ENCODE data around the gene FAM72A. TPM values are rescaled to one million over a fixed set of nuclear protein-coding genes. Genes with fewer than 3 reads are reported as not detected.
"Not testable (repeated sequence)": the region's sequence is repeated elsewhere in the genome, so short reads cannot be mapped to it uniquely, and the experiment has no call there.

FAM72A gene
- total and polyA plus RNA-seq, 4 donors: 2.3 to 5.6 (median 3.6) TPM

- not testable (repeated sequence) for H3K9ac ChIP-seq (ENCODE audit: insufficient read depth in 1 of 2, low read length in 2 of 2); DNase-seq; H3K9me3 ChIP-seq (ENCODE audit: control insufficient read depth in 4 of 4, insufficient read depth in 3 of 4, low read length in 3 of 4); ATAC-seq (ENCODE audit: insufficient read depth, low FRiP score); H3K4me1 ChIP-seq (ENCODE audit: control insufficient read depth in 5 of 5, insufficient read depth in 5 of 5, low read length in 5 of 5); H3K36me3 ChIP-seq (ENCODE audit: control insufficient read depth in 4 of 4, insufficient read depth in 4 of 4, low read length in 4 of 4); H3K27me3 ChIP-seq (ENCODE audit: control insufficient read depth in 3 of 3, insufficient read depth in 3 of 3, low read length in 2 of 3); H3K4me3 ChIP-seq
- H3K27ac ChIP-seq (ENCODE audit: low read depth in 1 of 2, low read length in 1 of 2): peak overlapping the region in 1 of 2 donors; percentile 79
- WGBS, 2 donors: 5% methylated on average over 4 of the region's 25 CpGs; no CpG with 5 or more reads in 1 of the 2 donors
Observed at GRCh38 chr1:206204159-206204511, 1.5 kb upstream of the FAM72A start.

- peak; percentile 77 to 81 (median 80) for DNase-seq
- not testable (repeated sequence) for H3K36me3 ChIP-seq (ENCODE audit: control insufficient read depth in 4 of 4, insufficient read depth in 4 of 4, low read length in 4 of 4); H3K9ac ChIP-seq (ENCODE audit: insufficient read depth in 1 of 2, low read length in 2 of 2); H3K4me1 ChIP-seq (ENCODE audit: control insufficient read depth in 5 of 5, insufficient read depth in 5 of 5, low read length in 5 of 5); H3K27me3 ChIP-seq (ENCODE audit: control insufficient read depth in 3 of 3, insufficient read depth in 3 of 3, low read length in 2 of 3); H3K9me3 ChIP-seq (ENCODE audit: control insufficient read depth in 4 of 4, insufficient read depth in 3 of 4, low read length in 3 of 4)
- Histone ChIP-seq H3K27ac (ENCODE audit: low read depth in 1 of 2, low read length in 1 of 2) (peak within 1 kb of the TSS; percentile 66 to 79), H3K4me3 (peak within 1 kb of the TSS; percentile 28)
- WGBS, 2 donors: 0% methylated on average over 19 to 26 of the region's 63 CpGs
- ATAC-seq (ENCODE audit: insufficient read depth, low FRiP score): peak; percentile 20
Observed at GRCh38 chr1:206203364-206204158, 922 bp upstream of the FAM72A start, which contains the start of gene SRGAP2. Gene SRGAP2, plus strand, starts transcription at chr1:206203541. Its CDS starts 2,430 bp downstream, at chr1:206205971.

GRCh38 chr1:206196748-206197424, 5.8 kb downstream of the FAM72A start:
- H3K27me3 ChIP-seq (ENCODE audit: control insufficient read depth in 3 of 3, insufficient read depth in 3 of 3, low read length in 2 of 3); H3K27ac ChIP-seq (ENCODE audit: low read depth in 1 of 2, low read length in 1 of 2); H3K4me1 ChIP-seq (ENCODE audit: control insufficient read depth in 5 of 5, insufficient read depth in 5 of 5, low read length in 5 of 5); H3K4me3 ChIP-seq; H3K36me3 ChIP-seq (ENCODE audit: control insufficient read depth in 4 of 4, insufficient read depth in 4 of 4, low read length in 4 of 4); H3K9ac ChIP-seq (ENCODE audit: insufficient read depth in 1 of 2, low read length in 2 of 2); H3K9me3 ChIP-seq (ENCODE audit: control insufficient read depth in 4 of 4, insufficient read depth in 3 of 4, low read length in 3 of 4); DNase-seq; ATAC-seq (ENCODE audit: insufficient read depth, low FRiP score): not testable (repeated sequence)
- 86 to 87% methylated on average over 3 of the region's 3 CpGs for WGBS, 2 donors

GRCh38 chr1:206195182-206195581, 7.5 kb downstream of the FAM72A start:
- not testable (repeated sequence) for H3K9ac ChIP-seq (ENCODE audit: insufficient read depth in 1 of 2, low read length in 2 of 2); H3K27me3 ChIP-seq (ENCODE audit: control insufficient read depth in 3 of 3, insufficient read depth in 3 of 3, low read length in 2 of 3); ATAC-seq (ENCODE audit: insufficient read depth, low FRiP score); H3K9me3 ChIP-seq (ENCODE audit: control insufficient read depth in 4 of 4, insufficient read depth in 3 of 4, low read length in 3 of 4); H3K4me3 ChIP-seq; H3K36me3 ChIP-seq (ENCODE audit: control insufficient read depth in 4 of 4, insufficient read depth in 4 of 4, low read length in 4 of 4); H3K4me1 ChIP-seq (ENCODE audit: control insufficient read depth in 5 of 5, insufficient read depth in 5 of 5, low read length in 5 of 5); H3K27ac ChIP-seq (ENCODE audit: low read depth in 1 of 2, low read length in 1 of 2); DNase-seq
- WGBS, 2 donors: no CpG with 5 or more reads among the region's 2 CpGs

- not testable (repeated sequence) for H3K27ac ChIP-seq (ENCODE audit: low read depth in 1 of 2, low read length in 1 of 2); H3K4me3 ChIP-seq; H3K4me1 ChIP-seq (ENCODE audit: control insufficient read depth in 5 of 5, insufficient read depth in 5 of 5, low read length in 5 of 5); DNase-seq; H3K27me3 ChIP-seq (ENCODE audit: control insufficient read depth in 3 of 3, insufficient read depth in 3 of 3, low read length in 2 of 3); ATAC-seq (ENCODE audit: insufficient read depth, low FRiP score); H3K36me3 ChIP-seq (ENCODE audit: control insufficient read depth in 4 of 4, insufficient read depth in 4 of 4, low read length in 4 of 4); H3K9me3 ChIP-seq (ENCODE audit: control insufficient read depth in 4 of 4, insufficient read depth in 3 of 4, low read length in 3 of 4); H3K9ac ChIP-seq (ENCODE audit: insufficient read depth in 1 of 2, low read length in 2 of 2)
- 88 to 89% methylated on average over 2 of the region's 4 CpGs for WGBS, 2 donors
Observed at GRCh38 chr1:206186826-206187225, 15.8 kb downstream of the FAM72A start.

- not testable (repeated sequence) for H3K27me3 ChIP-seq (ENCODE audit: control insufficient read depth in 3 of 3, insufficient read depth in 3 of 3, low read length in 2 of 3); H3K9me3 ChIP-seq (ENCODE audit: control insufficient read depth in 4 of 4, insufficient read depth in 3 of 4, low read length in 3 of 4); H3K36me3 ChIP-seq (ENCODE audit: control insufficient read depth in 4 of 4, insufficient read depth in 4 of 4, low read length in 4 of 4); ATAC-seq (ENCODE audit: insufficient read depth, low FRiP score); H3K27ac ChIP-seq (ENCODE audit: low read depth in 1 of 2, low read length in 1 of 2); DNase-seq; H3K4me1 ChIP-seq (ENCODE audit: control insufficient read depth in 5 of 5, insufficient read depth in 5 of 5, low read length in 5 of 5); H3K4me3 ChIP-seq; H3K9ac ChIP-seq (ENCODE audit: insufficient read depth in 1 of 2, low read length in 2 of 2)
- WGBS, 2 donors: no CpG with 5 or more reads among the region's 3 CpGs
Observed at GRCh38 chr1:206185778-206186177, 16.9 kb downstream of the FAM72A start.

- WGBS, 2 donors: 67 to 75% methylated on average over 1 of the region's 2 CpGs
- not testable (repeated sequence) for ATAC-seq (ENCODE audit: insufficient read depth, low FRiP score)
Observed at GRCh38 chr1:206183788-206184187, 18.9 kb downstream of the FAM72A start.

More at GRCh38 chr1:206183788-206184187, 18.9 kb downstream of the FAM72A start:
- DNase-seq; H3K36me3 ChIP-seq (ENCODE audit: control insufficient read depth in 4 of 4, insufficient read depth in 4 of 4, low read length in 4 of 4); H3K4me3 ChIP-seq; H3K9ac ChIP-seq (ENCODE audit: insufficient read depth in 1 of 2, low read length in 2 of 2); H3K4me1 ChIP-seq (ENCODE audit: control insufficient read depth in 5 of 5, insufficient read depth in 5 of 5, low read length in 5 of 5); H3K9me3 ChIP-seq (ENCODE audit: control insufficient read depth in 4 of 4, insufficient read depth in 3 of 4, low read length in 3 of 4); H3K27ac ChIP-seq (ENCODE audit: low read depth in 1 of 2, low read length in 1 of 2); H3K27me3 ChIP-seq (ENCODE audit: control insufficient read depth in 3 of 3, insufficient read depth in 3 of 3, low read length in 2 of 3): not testable (repeated sequence)

Data from lung (tissue), 10 donors.